GM18867 (cell line): ENCODE measurements around the gene CSRNP3.
A peak's percentile ranks its signal among the peaks of the same experiment; 100 is the strongest.

Source experiments
- ATAC-seq: cut with Tn5 transposase; IDR thresholded peaks from one replicate; pipeline ENCODE4 v1.9.1; 2021; ENCODE audit warnings: mild to moderate bottlenecking, moderate library complexity; ENCODE audit not compliant: unreplicated experiment

Gene CSRNP3

DNA sequence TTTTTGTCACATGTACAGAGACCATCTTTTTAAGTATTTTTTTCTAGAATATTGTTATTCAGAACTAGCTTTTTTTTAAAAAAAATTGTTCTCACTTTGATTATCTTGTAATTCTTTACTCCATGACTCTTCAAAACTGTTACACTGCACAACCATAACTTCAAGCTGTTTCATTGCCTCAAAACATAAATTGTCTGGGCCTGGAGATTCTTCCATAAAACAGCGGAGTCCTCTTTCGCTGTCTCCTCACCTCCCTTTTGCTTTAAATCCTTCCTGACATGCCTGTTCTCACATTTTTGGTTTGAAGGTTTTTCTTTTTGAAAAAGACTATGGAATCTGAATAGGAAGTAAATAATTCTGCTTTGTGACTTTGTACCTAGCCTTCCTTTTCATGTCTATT lies 197.9 kb downstream of the CSRNP3 start:
- no peak for ATAC-seq

DNA sequence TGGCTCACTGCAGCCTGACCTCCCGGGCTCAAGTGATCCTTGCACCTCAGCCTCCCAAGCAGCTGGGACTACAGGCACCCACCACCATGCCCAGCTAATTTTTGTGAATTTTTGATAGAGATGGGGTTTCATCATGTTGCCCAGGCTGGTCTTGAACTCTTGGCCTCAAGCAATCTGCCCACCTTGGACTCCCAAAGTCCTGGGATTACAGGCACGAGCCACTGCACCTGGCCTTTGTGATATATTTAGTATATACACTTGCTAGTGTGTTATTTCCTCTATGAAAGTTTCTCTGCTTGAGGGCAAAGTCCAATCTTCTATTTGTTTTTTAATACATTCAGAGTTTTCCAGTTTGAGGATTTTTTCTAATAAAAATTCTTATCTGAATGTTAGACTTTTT lies 205.3 kb downstream of the CSRNP3 start:
- no peak for ATAC-seq

DNA sequence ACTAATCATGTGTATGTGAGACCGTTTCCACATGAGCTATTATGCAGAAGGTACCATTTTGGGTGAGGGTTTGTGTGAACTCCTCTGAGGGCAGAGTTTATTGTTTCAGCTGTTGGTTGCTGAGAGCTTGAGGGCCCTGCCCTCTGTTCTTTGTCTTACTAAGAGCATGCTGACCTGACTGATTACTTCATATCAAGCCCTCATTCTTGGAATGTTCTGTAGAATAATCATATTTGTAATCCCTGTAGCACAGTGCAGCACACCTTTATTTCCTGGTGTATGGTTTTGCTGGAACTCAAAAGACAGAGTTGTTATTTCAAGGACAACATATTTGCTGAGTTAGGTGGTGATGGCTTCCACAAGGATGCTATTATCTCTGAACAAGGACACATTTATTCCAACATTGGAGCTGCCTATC lies 206.1 kb downstream of the CSRNP3 start:
- ATAC-seq = no peak

DNA sequence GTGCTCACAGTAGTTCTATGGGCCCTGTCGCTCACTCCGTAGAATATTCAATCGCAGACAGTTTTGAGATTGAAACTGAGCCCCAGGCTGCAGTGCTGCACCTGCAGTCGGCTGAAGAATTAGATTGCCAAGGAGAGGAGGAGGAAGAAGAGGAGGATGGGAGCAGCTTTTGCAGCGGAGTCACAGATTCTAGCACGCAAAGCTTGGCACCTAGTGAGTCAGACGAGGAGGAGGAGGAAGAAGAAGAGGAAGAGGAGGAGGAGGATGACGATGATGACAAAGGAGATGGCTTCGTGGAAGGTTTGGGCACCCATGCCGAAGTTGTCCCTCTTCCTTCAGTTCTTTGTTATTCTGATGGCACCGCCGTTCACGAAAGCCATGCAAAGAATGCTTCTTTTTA lies 209.4 kb downstream of the CSRNP3 start:
- ATAC-seq = no peak

DNA sequence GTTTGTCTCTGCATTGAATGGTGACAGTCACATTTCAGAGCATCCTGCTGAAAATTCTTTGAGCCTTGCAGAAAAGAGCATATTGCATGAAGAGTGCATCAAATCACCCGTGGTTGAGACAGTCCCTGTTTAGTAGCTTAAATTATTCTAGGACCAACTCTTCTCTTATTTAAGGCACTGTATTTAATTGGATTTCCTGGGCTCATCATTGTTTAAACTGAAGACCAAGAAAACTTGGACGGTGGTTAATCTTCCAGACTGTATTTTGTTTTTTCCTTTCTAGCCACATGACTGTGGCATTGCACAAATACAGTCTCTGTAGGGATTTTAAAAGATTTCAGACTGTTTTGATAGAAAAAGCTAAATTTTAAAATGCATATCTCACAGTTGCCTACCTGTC lies 210.1 kb downstream of the CSRNP3 start:
- no peak for ATAC-seq

DNA sequence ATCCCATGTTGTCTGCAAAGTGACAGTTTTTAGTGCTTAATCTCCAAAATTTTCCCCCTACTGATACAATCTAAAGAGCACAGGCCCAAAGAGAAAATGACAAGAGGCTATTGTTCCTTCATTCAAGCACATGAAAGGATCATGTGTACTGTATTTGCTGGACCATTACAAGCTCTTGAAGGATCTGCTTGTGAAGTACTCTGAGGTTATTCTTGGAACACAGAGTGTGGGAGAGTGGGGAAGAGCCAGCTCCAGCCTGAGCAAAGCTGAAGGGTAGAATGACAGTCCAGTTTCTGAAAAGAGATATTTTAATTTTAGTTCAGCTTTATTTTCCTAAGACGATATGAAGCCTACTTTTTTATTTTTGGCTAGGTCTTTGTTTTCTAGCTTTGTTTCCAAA lies 212.3 kb downstream of the CSRNP3 start:
- no peak for ATAC-seq

DNA sequence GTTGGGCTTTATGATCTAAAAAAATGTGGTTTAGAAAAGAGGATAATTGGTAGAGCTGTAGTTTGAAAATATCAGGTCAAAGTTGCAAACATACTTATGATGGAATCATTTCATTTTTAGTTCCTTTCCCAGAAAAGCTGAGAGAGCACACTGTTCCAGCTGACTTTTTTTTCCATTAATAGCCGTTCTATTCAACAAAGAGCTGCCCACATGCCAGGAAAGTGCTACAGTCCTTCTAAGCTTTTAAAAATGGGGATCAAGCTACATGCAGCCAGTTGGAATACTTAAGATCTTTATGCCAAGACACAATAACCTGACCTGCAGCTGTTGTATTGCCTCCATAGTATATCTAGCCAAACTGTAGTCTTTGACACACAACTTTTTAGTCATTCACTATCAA lies 213.0 kb downstream of the CSRNP3 start:
- no peak for ATAC-seq

DNA sequence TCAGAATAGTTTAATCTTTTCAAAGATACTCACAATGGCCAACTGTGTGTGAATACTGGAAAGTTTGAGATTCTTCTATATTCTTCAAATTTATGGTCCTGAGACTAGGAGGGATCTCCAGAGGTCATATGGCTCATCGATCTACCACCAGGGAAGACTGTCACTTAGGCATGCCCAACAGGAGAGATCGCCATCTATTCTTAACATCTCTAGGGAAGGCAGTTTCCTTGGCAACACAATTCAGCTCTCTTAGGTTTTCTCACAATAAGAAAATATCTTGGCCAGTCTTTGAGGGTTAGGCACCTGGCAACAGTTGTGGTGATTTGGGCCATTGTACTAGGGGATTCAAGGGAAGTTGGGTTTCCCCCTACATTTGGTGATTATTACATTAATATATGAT lies 217.3 kb downstream of the CSRNP3 start:
- ATAC-seq = no peak

DNA sequence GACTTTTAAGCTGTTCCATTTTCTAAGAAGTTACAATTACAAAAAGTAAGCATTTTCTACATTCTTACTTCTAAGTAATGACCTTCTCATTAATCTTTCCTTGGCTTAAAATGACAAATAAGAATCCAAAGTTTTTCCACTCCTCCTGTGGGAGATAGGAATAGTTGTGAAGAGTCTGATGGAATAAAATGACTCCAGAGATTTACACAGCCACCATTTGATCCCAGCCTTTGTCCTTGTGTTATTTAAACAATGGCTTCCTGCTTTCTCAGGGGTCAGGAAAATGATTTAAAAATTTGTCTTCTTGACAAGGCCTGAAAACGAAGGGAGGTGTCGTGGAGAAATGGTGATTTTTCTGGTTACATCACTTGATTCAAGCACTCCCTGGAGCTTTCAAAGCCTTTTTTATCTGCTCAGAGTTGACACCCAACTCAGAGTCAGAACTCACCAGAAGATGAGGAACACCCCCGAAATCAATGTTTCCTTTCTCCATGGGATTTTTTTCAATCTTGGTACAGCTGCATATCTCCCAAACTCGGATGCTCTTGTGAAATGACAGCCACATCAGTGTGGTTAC lies 218.0 kb downstream of the CSRNP3 start:
- no peak for ATAC-seq

DNA sequence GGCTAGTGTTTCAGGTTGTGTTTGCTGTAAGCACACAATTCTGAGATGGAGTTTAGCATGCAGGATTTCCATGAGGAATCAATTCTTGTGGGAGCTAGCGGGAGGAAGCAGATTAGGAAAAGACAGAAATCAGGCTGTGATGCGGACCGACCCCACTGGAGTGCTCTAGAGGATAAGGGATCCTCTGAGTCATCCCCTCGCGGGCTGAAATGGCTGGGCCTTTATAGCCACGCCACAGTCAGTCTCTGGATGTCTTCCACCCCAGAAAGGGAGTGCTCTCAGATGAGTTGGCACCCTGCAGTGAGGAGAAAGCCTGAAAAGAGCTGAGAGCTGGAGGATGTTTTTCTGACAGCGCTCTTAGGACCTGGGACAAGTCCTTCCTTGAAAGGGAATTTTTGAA lies 222.1 kb downstream of the CSRNP3 start:
- no peak for ATAC-seq

DNA sequence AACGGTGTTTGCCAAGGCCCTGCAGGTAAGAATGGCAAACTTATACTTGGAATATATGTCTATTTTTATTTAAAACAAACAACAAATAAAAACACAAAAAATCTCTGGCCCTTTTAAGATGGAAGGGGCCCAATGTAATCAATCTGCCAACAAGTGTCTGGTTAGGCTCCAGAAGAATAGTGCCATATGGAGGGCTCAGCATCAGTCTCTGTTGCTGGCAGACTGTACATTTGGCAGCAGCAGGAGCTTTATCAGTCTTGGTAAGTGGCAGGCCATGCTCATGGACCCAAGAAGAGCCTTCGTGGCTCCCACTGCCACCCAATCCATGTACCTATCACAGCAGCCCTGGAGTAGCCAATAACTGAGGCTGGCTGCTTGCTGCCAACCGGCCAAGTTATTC lies 223.4 kb downstream of the CSRNP3 start:
- no peak for ATAC-seq

DNA sequence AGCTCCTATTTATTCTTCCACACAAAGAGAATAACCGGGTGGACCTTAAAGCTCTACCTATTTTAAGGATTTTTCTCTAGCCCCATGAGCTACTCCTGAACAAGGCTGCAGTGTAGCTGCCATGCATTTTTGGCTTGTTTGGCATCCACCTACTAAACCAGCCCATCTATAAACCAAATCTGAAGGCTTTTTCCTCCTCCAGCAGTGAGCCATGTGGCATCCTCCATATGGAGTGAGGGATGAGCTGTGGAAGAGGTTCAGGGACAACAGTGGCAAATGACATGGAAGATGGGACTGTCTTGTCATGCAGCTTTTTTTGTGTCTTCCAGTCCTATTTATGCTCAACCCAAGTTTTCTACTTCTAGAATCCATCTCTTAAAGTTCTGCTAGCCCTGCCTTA lies 224.3 kb downstream of the CSRNP3 start:
- ATAC-seq = no peak

DNA sequence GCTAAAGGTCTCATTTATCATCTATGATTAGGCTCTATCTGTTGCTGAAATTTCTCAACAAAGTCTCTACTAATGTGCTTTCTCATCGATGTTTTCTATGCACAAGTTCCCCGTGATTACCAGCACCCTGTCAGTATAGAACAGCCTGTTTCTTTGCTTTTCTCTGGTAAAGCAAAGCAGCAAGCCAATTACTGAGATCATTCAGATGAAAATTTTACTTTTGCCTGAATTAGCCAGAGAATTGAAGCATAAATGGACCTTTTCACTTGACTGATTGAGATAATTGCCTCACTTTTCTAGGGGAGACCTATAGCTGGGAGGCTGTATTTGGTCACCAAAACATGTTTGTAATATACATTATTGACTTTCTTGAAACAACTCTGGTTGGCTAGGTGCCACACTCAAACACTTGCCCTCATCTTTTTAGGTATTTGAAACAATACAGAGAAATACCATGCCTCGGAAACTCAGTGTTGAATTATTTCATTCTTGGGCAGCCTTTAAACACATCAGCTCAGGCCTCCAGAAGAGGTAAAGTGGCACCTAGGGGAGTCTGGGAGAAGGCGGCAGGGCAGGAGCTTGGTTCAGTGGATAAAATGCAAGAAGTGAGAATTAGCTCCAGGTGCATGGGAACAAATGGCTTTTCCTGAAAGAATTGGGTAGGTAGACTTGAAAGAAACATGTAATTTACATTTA lies 228.4 kb downstream of the CSRNP3 start:
- ATAC-seq = no peak

DNA sequence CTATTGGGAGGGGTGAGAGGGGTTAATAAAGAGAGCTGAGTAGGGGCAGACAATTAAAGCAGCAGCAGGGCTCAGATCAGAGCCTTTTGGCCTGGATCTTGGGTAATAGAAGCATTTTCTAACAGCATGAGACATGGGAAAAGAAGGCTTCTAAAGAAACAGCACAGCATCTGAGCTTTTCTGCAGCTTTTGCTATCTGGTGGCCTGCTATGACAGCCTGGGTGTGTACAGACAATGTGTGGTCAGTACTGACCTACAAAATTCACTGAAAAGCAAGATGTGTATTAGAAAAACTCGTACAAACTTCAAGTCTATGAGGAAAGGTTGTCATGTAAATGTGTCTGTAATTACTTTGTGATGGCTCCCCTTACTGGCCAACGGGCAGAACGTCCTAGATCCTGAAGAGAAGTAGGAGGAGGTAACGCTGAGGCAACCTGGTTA lies 229.0 kb downstream of the CSRNP3 start:
- peak; percentile 89 for ATAC-seq

DNA sequence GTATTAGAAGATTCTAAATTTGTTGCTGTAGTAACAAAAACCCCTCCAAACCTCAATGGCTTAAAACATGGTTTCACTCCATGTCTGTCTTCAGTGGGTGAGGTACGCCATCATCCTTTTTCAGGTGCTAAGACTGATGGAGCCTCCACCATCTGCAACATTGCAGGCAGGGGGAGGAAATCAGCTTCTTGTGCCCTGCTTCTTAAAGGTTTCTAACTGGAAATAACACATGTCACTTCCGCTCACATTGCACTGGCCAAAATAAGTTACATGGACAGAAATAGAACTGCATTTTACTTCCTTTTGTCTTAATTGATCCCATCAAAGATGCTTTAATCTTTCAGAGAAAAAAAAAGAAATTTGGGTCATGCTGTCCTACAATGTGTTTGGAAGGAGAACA lies 230.4 kb downstream of the CSRNP3 start:
- peak; percentile 46 for ATAC-seq

DNA sequence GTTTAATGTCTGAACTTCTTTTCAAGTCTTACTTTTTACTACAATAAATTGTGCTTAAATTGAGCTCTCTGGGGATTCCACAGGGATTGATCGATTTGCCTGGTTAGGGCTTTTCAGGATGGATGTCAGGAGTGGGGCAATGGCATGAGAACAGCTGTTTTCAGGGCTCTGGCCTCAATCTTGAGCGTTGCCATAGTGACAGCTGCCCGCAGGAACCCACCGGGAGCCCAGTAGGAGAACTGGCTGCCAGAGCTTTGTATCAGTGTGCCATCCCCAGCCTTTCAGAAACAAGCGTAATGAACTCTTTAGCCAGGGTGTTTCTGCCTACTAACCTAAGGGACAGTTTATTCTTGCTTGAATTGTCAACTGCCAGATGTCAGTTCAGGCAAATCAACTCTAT lies 231.0 kb downstream of the CSRNP3 start:
- ATAC-seq = no peak

DNA sequence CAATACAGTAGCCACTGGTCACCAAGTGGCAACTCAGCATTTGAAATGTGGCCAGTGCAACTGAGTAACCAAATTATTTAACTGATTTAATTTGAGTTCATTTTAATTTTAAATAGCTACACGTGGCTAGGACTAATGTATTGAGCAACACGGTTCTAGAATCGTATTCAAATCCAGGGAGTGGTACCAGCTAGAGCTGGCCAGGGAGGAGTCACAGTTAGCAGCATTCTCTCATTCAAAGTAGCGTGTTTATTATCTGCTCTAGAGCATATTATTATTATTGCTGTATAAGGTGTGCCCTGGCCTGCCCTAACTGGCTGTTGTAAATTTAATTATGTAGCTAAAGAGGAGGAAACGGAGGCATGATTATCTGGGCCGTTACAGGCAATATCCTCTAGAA lies 231.6 kb downstream of the CSRNP3 start:
- no peak for ATAC-seq

DNA sequence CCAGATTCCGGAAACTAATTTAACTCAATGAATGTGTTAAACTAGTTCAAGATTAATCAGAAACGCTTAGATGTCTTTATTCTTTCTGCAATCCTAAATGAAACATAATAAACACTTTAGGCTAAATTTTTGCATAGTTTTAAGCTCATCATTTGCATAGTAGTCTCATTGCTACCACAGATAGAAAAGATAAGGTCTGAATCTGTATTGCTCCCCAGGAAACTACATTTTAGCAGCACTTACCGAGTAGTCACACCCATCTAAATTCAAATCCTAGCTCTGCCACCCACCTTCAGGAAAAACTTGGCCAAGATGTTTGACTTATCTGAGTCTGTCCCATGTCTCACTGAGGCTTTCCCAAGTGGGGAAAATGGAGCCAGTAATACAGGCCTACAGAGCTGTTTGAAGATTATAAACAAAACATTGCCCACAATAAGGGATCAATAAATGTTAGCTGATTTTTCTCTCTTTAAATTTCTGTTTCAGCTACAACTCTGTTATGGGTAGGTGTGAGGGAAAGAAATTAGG lies 237.5 kb downstream of the CSRNP3 start:
- no peak for ATAC-seq

DNA sequence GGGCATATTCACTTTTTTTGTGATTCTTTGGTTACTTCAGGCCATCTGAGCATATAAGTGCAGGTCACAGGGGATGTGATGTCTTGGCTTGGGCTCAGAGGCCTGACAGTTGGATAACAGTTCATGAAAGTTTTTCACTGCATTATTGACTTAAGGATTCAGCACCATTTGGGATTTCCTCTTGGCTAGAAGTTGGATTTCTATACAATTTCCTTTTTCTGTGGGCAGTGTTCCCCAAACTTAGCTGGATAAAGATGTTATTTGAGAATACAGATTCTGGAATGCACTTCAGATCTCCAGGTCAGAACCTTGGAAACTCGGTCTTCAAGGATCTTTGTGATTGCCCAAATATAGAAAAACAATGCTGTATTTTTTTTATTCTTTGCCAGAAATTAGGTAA lies 246.6 kb downstream of the CSRNP3 start:
- ATAC-seq = no peak

DNA sequence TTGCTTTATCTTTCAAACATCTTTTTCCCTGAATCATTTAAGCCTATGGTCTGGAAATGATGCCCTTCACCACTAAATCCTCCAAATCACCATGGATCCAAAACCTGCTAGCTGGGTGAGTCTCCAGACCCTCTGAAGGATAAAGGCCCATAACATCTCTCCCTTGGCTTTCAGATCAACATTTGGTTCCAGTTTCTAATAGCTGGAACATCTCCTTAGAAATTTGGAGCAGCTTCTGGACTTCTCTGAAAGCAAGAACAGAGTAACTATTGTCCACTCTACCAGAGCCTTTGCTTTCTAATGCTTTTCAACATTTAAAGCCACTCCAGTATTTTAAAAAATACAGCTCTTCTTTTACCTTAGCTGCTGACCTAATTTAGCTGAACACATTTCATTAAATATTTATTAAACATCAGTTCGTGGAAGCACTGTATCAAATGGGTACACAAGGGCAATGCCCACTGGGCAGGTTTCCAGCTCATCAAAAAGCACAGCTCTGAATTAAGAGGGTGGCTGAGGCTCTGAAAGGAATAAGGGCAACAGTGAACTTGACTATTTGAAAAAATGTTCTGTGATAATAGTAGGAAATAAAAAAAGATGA lies 249.2 kb downstream of the CSRNP3 start:
- no peak for ATAC-seq

DNA sequence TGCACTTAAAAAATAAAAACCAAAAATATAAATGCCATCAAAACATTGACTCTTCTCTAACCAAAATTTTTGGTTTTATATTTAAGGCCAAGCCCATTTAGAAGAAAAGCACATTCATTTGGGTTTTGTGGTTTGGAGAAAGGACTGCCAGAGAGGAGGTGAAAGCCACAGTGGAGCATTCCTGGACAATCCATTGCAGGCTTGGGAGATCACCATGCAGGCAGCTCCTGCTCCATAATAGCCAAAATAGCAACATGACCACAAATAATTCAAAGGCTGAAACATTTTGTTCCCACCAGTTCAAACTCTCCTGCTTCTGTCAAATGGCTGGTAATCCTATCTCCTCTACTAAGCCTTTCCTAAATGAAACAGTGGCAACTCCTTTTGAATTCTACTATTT lies 251.0 kb downstream of the CSRNP3 start:
- ATAC-seq = no peak

DNA sequence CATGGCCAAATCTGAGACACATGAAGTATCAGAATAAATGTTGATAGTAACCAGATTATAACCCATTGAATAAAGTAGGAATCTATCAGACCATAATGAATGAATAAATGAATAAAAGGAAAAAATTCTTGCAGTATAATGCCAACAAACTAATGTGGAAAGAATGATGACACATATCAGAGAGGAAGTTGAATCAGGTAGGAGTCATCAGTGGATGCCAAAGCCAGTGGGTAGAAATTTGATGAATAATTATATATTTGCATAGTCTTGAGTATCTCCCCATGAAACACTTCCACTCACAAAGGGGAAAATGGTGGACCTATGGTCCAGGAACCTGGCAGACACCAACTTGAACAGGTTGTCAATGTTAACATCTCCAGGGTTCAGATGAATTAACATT lies 255.9 kb downstream of the CSRNP3 start:
- no peak for ATAC-seq
